Fibroblast of skin of scalp (primary cell): ENCODE measurements around the gene CDK6.
A peak's percentile ranks its signal among the peaks of the same experiment; 100 is the strongest.

ENCODE experiments used
- DNase-seq: peaks from one replicate; pipeline ENCODE4 v3.0.0-alpha.2; 2013

The CDK6 gene

GRCh38 chr7:92732316-92733036 is 103.9 kb downstream of the CDK6 start:
- DNase-seq = no peak

GRCh38 chr7:92731335-92732063 is 104.9 kb downstream of the CDK6 start:
- peak; percentile 53 for DNase-seq

GRCh38 chr7:92730808-92731207 is 105.6 kb downstream of the CDK6 start:
- no peak for DNase-seq

GRCh38 chr7:92729751-92730150 is 106.6 kb downstream of the CDK6 start:
- no peak for DNase-seq

- peak; percentile 51 for DNase-seq
Observed at GRCh38 chr7:92729172-92729571, 107.2 kb downstream of the CDK6 start.

- DNase-seq = peak; percentile 59
Observed at GRCh38 chr7:92727755-92728154, 108.6 kb downstream of the CDK6 start.

GRCh38 chr7:92725161-92725925 is 111.0 kb downstream of the CDK6 start:
- no peak for DNase-seq

- DNase-seq = no peak
Observed at GRCh38 chr7:92723943-92724342, 112.4 kb downstream of the CDK6 start.

GRCh38 chr7:92723205-92723604 is 113.2 kb downstream of the CDK6 start:
- peak; percentile 75 for DNase-seq

- DNase-seq = no peak
Observed at GRCh38 chr7:92722541-92722940, 113.8 kb downstream of the CDK6 start.

GRCh38 chr7:92720604-92721350 is 115.6 kb downstream of the CDK6 start:
- DNase-seq = no peak

- DNase-seq = peak; percentile 46
Observed at GRCh38 chr7:92717993-92718716, 118.2 kb downstream of the CDK6 start.

- DNase-seq = no peak
Observed at GRCh38 chr7:92717623-92717992, 118.8 kb downstream of the CDK6 start.

GRCh38 chr7:92716825-92717580 is 119.4 kb downstream of the CDK6 start:
- no peak for DNase-seq

- no peak for DNase-seq
Observed at GRCh38 chr7:92715963-92716362, 120.4 kb downstream of the CDK6 start.

GRCh38 chr7:92714767-92715166 is 121.6 kb downstream of the CDK6 start:
- no peak for DNase-seq

GRCh38 chr7:92714280-92714679 is 122.1 kb downstream of the CDK6 start:
- DNase-seq = no peak

- no peak for DNase-seq
Observed at GRCh38 chr7:92709912-92710311, 126.5 kb downstream of the CDK6 start.

- DNase-seq = no peak
Observed at GRCh38 chr7:92709150-92709549, 127.2 kb downstream of the CDK6 start.

- no peak for DNase-seq
Observed at GRCh38 chr7:92708111-92709042, 128.0 kb downstream of the CDK6 start.
